ENCODE measurements around the gene MFSD11.
"Not testable (repeated sequence)": the region's sequence is repeated elsewhere in the genome, so short reads cannot be mapped to it uniquely, and the experiment has no call there.

Gene MFSD11

GRCh38 chr17:76723812-76724211 is 14.1 kb upstream of the MFSD11 start:
- Histone ChIP-seq H3K36me3 (ENCODE audit: control insufficient read depth, insufficient read depth, low read length) (peaks cover 33% of the 10 kb centered on the region), H3K4me1 (ENCODE audit: control insufficient read depth, insufficient read depth, low read length) (peaks cover 27% of the 10 kb centered on the region), H3K4me3 (ENCODE audit: low read length) (no peak overlapping the region), H3K9ac (ENCODE audit: low read length) (no peak overlapping the region), H3K27me3 (ENCODE audit: control insufficient read depth, insufficient read depth, low read length) (no peaks in the 10 kb centered on the region), H3K27ac (ENCODE audit: low read depth, low read length) (peak overlapping the region; percentile 36)

- H3K4me1 ChIP-seq (ENCODE audit: control insufficient read depth, insufficient read depth, low read length): peaks cover 27% of the 10 kb centered on the region
- peak overlapping the region; percentile 93 for H3K9ac ChIP-seq (ENCODE audit: low read length)
- peak overlapping the region; percentile 99 for H3K27ac ChIP-seq (ENCODE audit: low read depth, low read length)
- H3K27me3 ChIP-seq (ENCODE audit: control insufficient read depth, insufficient read depth, low read length): no peaks in the 10 kb centered on the region
- peak overlapping the region; percentile 96 for H3K4me3 ChIP-seq (ENCODE audit: low read length)
- H3K36me3 ChIP-seq (ENCODE audit: control insufficient read depth, insufficient read depth, low read length): peaks cover 22% of the 10 kb centered on the region
These were observed 12.2 kb upstream of the MFSD11 start for GRCh38 chr17:76725580-76726230.

- H3K9ac ChIP-seq (ENCODE audit: low read length): peak within 1 kb of the TSS; percentile 93
- H3K27me3 ChIP-seq (ENCODE audit: control insufficient read depth, insufficient read depth, low read length): no peaks in the 10 kb centered on the region
- peak within 1 kb of the TSS; percentile 96 for H3K4me3 ChIP-seq (ENCODE audit: low read length)
- H3K4me1 ChIP-seq (ENCODE audit: control insufficient read depth, insufficient read depth, low read length): peaks cover 27% of the 10 kb centered on the region
- H3K27ac ChIP-seq (ENCODE audit: low read depth, low read length): peak within 1 kb of the TSS; percentile 99
- H3K36me3 ChIP-seq (ENCODE audit: control insufficient read depth, insufficient read depth, low read length): peaks cover 16% of the 10 kb centered on the region
These were observed 11.6 kb upstream of the MFSD11 start, which contains the start of gene JMJD6 for GRCh38 chr17:76726231-76726775. JMJD6 (minus strand) TSS chr17:76726606; CDS start chr17:76726475, 131 bp downstream.

- Histone ChIP-seq H3K36me3 (ENCODE audit: control insufficient read depth, insufficient read depth, low read length) (peaks cover 11% of the 10 kb centered on the region), H3K4me3 (ENCODE audit: low read length) (peak within 1 kb of the TSS; percentile 96), H3K27ac (ENCODE audit: low read depth, low read length) (peak within 1 kb of the TSS; percentile 99), H3K4me1 (ENCODE audit: control insufficient read depth, insufficient read depth, low read length) (peaks cover 29% of the 10 kb centered on the region), H3K27me3 (ENCODE audit: control insufficient read depth, insufficient read depth, low read length) (no peaks in the 10 kb centered on the region), H3K9ac (ENCODE audit: low read length) (peak within 1 kb of the TSS; percentile 93)
These were observed 10.9 kb upstream of the MFSD11 start, which contains the start of gene METTL23 for GRCh38 chr17:76726776-76727718. METTL23 (plus strand) TSS chr17:76726839; CDS start chr17:76729711, 2,872 bp downstream.

GRCh38 chr17:76727745-76728456 is 10.0 kb upstream of the MFSD11 start:
- Histone ChIP-seq H3K4me3 (ENCODE audit: low read length) (peak overlapping the region; percentile 96), H3K36me3 (ENCODE audit: control insufficient read depth, insufficient read depth, low read length) (peaks cover 13% of the 10 kb centered on the region), H3K9ac (ENCODE audit: low read length) (no peak overlapping the region), H3K27ac (ENCODE audit: low read depth, low read length) (no peak overlapping the region), H3K27me3 (ENCODE audit: control insufficient read depth, insufficient read depth, low read length) (no peaks in the 10 kb centered on the region), H3K4me1 (ENCODE audit: control insufficient read depth, insufficient read depth, low read length) (peaks cover 29% of the 10 kb centered on the region)

- H3K27ac ChIP-seq (ENCODE audit: low read depth, low read length); H3K9ac ChIP-seq (ENCODE audit: low read length); H3K27me3 ChIP-seq (ENCODE audit: control insufficient read depth, insufficient read depth, low read length); H3K4me3 ChIP-seq (ENCODE audit: low read length): not testable (repeated sequence)
- Histone ChIP-seq H3K36me3 (ENCODE audit: control insufficient read depth, insufficient read depth, low read length) (peaks cover 28% of the 10 kb centered on the region), H3K4me1 (ENCODE audit: control insufficient read depth, insufficient read depth, low read length) (peaks cover 38% of the 10 kb centered on the region)
These were observed 5.9 kb upstream of the MFSD11 start for GRCh38 chr17:76731800-76732733.

GRCh38 chr17:76732734-76733617 is 4.9 kb upstream of the MFSD11 start:
- peaks cover 30% of the 10 kb centered on the region for H3K4me1 ChIP-seq (ENCODE audit: control insufficient read depth, insufficient read depth, low read length)
- no peak overlapping the region for H3K4me3 ChIP-seq (ENCODE audit: low read length)
- no peaks in the 10 kb centered on the region for H3K27me3 ChIP-seq (ENCODE audit: control insufficient read depth, insufficient read depth, low read length)
- H3K27ac ChIP-seq (ENCODE audit: low read depth, low read length): no peak overlapping the region
- no peak overlapping the region for H3K9ac ChIP-seq (ENCODE audit: low read length)
- H3K36me3 ChIP-seq (ENCODE audit: control insufficient read depth, insufficient read depth, low read length): peaks cover 28% of the 10 kb centered on the region

- Histone ChIP-seq H3K4me3 (ENCODE audit: low read length) (no peak overlapping the region), H3K36me3 (ENCODE audit: control insufficient read depth, insufficient read depth, low read length) (peaks cover 28% of the 10 kb centered on the region), H3K27ac (ENCODE audit: low read depth, low read length) (no peak overlapping the region), H3K27me3 (ENCODE audit: control insufficient read depth, insufficient read depth, low read length) (no peaks in the 10 kb centered on the region), H3K4me1 (ENCODE audit: control insufficient read depth, insufficient read depth, low read length) (peaks cover 34% of the 10 kb centered on the region), H3K9ac (ENCODE audit: low read length) (no peak overlapping the region)
These were observed 4.3 kb upstream of the MFSD11 start for GRCh38 chr17:76733618-76733957.

GRCh38 chr17:76734080-76734840 is 3.7 kb upstream of the MFSD11 start:
- peaks cover 28% of the 10 kb centered on the region for H3K36me3 ChIP-seq (ENCODE audit: control insufficient read depth, insufficient read depth, low read length)
- no peaks in the 10 kb centered on the region for H3K27me3 ChIP-seq (ENCODE audit: control insufficient read depth, insufficient read depth, low read length)
- peaks cover 41% of the 10 kb centered on the region for H3K4me1 ChIP-seq (ENCODE audit: control insufficient read depth, insufficient read depth, low read length)
- no peak overlapping the region for H3K9ac ChIP-seq (ENCODE audit: low read length)
- peak overlapping the region; percentile 28 for H3K4me3 ChIP-seq (ENCODE audit: low read length)
- H3K27ac ChIP-seq (ENCODE audit: low read depth, low read length): no peak overlapping the region

- Histone ChIP-seq H3K36me3 (ENCODE audit: control insufficient read depth, insufficient read depth, low read length) (peaks cover 28% of the 10 kb centered on the region), H3K27ac (ENCODE audit: low read depth, low read length) (no peak overlapping the region), H3K4me1 (ENCODE audit: control insufficient read depth, insufficient read depth, low read length) (peaks cover 46% of the 10 kb centered on the region), H3K9ac (ENCODE audit: low read length) (no peak overlapping the region), H3K27me3 (ENCODE audit: control insufficient read depth, insufficient read depth, low read length) (no peaks in the 10 kb centered on the region), H3K4me3 (ENCODE audit: low read length) (peak overlapping the region; percentile 99)
These were observed 2.9 kb upstream of the MFSD11 start for GRCh38 chr17:76735006-76735405.
